HG02610 (cell line): ENCODE measurements around the gene DOLK.

Source experiments
- ATAC-seq: cut with Tn5 transposase; IDR thresholded peaks from one replicate; pipeline ENCODE4 v1.9.1; 2021; ENCODE audit warnings: mild to moderate bottlenecking, moderate library complexity; ENCODE audit not compliant: unreplicated experiment

The DOLK gene

GRCh38 chr9:128936171-128936865 is 11.1 kb downstream of the DOLK start:
- no peak for ATAC-seq

- ATAC-seq = no peak
These were observed 13.7 kb downstream of the DOLK start for GRCh38 chr9:128933731-128934130.

GRCh38 chr9:128929560-128929959 is 17.8 kb downstream of the DOLK start:
- ATAC-seq = no peak

GRCh38 chr9:128928624-128929023 is 18.8 kb downstream of the DOLK start:
- ATAC-seq = no peak

GRCh38 chr9:128927731-128928411 is 19.5 kb downstream of the DOLK start:
- no peak for ATAC-seq

DNA sequence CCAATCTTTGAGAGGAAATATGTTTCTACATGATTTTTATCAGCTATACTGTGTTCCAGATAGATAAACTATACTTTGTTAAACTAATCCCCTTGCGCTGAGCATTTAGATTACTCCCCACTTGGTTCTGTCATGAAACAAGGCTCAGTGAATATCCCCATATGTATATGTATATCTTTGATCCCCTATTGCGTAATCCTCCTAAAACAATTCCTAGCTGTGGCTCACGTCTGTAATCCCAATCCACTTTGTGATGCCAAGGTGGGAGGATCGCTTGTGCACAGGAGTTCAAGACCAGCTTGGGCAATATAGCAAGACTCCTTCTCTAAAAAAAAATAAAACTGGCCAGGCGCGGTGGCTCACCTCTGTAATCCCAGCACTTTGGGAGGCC is 23.9 kb downstream of the DOLK start:
- no peak for ATAC-seq

- no peak for ATAC-seq
These were observed 25.3 kb downstream of the DOLK start for GRCh38 chr9:128921881-128922763.

- no peak for ATAC-seq
These were observed 26.9 kb downstream of the DOLK start, which contains the start of gene PHYHD1 for GRCh38 chr9:128920381-128921058. Gene PHYHD1 (plus strand): TSS chr9:128920982. CDS start chr9:128922324, 1,342 bp downstream.

GRCh38 chr9:128919402-128920089 is 27.9 kb downstream of the DOLK start:
- ATAC-seq = no peak

DNA sequence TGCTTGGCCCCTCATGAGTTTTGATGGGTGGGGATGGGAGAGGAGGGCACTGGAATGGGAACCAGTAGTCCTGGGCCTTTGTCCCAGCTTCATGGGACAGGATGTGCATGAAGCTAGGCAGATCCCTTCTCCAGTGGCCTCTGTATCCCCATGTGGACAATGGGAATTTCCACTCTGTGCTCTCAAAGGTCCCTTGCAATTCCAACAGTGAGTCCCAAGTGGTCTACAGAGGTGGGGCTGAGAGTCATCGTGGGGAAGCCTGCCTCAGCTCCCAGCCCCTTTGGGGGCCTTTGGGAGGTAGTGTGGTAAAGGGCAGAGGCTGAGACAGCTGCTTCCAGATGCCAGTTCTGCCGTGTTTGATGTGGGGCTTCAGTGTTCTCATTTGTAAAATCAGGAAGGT is 28.5 kb downstream of the DOLK start:
- ATAC-seq = no peak

DNA sequence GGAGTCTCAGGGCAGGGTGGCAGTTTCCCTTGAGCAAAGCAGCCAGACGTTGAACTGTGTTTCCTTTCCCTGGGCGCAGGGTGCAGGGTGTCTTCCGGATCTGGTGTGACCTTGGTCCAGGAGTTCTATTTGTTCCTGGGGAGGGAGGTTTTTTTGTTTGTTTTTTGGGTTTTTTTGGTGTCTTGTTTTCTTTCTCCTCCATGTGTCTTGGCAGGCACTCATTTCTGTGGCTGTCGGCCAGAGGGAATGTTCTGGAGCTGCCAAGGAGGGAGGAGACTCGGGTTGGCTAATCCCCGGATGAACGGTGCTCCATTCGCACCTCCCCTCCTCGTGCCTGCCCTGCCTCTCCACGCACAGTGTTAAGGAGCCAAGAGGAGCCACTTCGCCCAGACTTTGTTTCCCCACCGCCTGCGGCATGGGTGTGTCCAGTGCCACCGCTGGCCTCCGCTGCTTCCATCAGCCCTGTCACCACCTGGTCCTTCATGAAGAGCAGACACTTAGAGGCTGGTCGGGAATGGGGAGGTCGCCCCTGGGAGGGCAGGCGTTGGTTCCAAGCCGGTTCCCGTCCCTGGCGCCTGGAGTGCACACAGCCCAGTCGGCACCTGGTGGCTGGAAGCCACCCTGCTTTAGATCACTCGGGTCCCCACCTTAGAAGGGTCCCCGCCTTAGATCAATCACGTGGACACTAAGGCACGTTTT is 30.1 kb downstream of the DOLK start:
- no peak for ATAC-seq

- ATAC-seq = no peak
These were observed 30.7 kb downstream of the DOLK start for GRCh38 chr9:128916745-128917144.

- no peak for ATAC-seq
These were observed 31.2 kb downstream of the DOLK start for GRCh38 chr9:128916204-128916603.

DNA sequence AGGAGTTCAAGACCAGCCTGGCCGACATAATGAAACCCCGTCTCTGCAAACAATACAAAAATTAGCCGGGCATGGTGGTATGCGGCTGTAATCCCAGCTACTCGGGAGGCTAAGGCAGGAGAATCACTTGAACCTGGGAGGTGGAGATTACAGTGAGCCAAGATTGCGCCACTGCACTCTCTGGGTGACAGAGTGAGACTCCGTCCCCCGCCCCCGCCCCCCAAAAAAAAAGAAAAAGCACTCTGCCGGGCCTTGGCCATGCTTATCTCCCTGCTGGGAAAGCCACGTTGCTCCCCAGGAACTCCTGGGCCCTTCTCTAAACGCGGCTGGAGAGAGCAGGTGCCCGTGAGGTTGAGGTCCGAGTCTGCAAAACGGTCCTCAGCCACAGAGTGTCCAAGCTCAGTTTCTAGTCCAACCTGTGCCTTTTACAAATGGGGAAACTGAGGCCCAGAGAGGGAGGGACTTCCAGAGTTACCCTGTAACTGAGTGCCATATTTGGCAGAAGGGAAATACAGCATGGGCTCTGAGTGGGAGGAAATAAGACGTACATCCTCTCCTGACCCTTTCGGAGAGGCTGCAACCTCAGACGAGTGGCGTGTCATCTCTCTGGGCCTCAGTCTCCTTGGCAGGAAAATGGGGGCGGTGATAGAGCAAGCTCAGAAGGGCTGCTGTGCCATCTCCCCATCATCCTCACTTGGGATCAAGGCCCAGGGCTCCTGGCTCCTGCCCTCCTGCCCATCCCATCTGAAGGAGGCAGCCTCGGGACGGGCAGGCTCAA is 33.2 kb downstream of the DOLK start:
- ATAC-seq = no peak

DNA sequence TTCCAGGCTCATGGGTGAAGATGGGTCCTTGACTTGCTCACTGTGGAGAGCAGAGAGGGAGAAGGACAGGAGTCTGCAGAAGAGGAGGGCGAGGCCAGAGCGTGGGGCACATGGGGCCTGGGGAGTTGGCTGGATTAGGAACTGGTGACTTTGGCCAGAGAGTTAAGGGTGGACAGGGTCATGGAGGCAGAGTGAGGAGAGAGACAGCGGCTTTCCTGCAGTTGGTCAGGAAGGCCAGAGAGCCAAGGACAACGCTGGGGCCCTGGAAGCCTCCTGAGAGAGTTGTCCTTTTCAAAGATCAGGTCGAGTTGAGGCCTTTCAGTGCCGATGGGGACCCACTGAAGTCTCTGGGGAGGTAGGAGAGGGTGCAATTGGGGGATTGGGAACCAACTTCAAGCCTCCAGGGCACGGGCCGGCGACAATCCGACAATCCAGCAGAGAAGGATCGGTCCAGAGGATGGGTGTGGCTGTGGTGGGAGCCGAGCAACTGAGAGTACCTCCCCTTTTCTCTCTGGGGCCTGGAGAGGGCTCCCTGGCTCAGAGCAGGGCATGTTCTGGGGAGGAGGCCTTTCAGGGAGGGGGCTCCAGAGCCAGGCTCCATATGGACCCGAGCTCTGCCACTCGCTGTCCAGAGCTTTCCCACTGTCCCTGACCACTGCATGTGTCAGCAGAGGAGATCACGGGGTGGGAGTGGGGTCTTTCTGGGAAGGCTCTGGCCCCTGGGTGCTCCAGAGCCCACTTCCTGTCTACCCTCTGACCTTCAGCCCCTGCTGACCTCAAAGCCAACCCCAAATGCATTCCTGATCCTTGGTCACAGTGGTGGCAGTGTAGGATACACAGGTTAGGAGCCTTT is 34.1 kb downstream of the DOLK start:
- ATAC-seq = no peak

DNA sequence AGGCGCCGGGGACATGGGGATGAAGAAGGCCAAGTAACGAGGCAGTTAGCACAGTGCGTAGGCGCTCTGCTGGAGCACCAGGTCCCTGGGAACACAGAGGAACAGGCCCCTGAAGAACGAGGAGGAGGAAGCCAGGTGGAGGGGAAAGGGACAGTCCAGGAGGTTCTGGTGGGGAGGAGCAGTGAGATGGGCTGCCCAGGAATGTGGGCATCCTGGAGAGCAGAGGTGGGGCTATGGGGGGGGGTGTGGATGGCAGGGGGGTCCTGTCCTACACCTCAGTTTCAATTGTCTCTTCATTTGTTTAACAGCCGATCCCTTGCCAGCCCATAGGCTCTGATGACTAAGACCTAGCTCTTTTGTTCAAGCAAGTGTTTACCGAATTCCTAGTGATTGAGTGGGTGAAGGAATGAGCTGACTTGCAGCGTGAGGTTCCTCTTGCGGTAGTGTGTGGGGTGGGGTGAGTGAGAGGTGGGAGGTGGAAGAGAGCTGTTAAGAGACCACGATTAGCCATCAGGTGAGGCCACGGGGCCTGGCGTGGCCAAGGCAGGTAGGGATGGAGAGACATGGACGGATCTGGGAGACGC is 35.0 kb downstream of the DOLK start:
- ATAC-seq = no peak

- no peak for ATAC-seq
These were observed 35.8 kb downstream of the DOLK start for GRCh38 chr9:128911529-128912035.

DNA sequence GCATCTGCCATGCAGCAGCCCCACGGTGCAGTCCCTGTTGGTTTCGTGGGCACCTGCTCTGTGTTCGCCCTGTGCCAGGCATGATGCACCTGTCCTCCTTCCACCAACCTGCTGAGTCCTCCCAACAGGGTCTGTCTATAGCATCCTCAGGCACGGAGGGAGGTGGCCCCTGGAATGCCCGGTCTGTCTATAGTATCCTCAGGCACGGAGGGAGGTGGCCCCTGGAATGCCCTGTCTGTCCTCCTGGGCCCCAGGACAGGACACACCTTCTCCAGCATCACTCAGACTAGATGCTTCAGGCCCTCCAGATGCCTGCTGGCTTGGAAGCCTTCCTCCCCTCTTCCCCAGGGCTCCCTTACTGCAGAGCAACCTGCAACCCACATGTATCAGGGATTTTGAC is 36.5 kb downstream of the DOLK start:
- ATAC-seq = no peak
